DMS53 (cell line): Measurements from ENCODE around the gene LTF.

Experiments used
- DNase-seq: peaks from one replicate; lab custom pipeline; 2025; lab: John Stamatoyannopoulos, UW

LTF gene

DNA sequence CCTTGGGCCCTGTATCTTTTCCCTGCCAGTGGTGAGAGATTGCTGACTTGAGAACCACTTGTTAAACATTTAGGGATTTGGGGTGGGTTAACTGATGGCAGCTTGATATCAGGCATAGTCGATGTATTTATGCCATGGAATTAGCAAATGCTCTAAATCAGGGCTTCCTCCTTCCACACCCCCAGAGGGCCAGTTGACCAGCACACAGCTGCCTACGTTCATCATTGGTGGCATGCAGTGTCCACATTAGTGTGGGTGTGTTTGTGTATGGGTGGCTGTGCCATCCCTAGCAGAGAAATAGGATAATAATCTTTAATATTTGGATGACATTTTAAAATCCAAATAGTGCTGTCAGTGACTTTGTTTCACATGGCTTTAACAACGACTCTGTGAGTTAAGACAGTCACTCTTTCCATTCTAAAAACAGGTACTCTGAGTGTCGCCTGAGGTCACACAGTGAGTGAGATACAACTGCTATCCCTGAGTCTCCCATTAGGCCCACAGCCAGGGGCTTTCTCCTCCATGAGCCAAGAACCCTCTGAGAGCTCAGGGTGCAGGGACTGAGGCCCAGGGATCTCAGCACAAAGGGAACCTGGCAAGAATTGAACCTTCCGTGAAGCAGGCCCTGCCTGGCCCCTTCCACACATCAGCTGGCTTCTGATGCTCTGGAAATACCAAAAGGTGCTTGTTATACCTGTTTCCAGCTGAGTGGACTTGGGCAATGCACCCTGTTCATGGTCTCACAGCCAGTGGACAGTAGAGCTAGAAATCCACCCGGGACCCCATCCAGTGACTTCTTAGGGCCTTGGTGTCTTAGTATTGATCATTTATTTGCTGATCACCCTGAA is 4.3 kb upstream of the LTF start:
- DNase-seq, result no peak

GRCh38 chr3:46467562-46467961 is 2.9 kb upstream of the LTF start:
- DNase-seq, result no peak

DNA sequence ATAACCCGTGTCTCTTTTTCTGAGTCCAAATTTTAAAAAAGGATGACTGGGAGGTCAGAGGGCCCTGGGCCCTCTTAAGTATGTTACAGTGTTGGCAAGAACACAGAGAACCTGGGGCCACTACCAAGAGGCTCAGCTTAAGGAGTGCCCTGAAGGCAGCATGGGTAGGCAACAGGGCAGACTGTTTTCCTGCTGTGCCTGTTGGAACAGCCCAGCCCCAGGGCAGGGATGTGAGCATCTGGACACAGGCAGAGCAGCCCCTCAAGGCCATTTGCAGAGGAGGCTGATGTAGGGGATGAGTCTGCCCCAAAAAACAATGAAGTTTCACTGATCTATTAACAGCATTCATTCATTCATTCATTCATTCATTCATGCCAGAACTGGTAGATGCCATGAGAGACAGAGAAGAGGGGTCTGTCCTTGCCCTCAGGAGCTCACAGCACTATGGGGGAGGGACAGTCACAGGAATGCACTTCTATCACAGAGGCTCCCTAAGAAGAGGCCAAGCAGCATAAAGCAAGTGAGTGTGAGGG is 2.2 kb upstream of the LTF start:
- DNase-seq, result no peak

GRCh38 chr3:46466273-46466672 is 1.6 kb upstream of the LTF start:
- DNase-seq, result no peak

- DNase-seq, result no peak
Observed at GRCh38 chr3:46465196-46465520, 453 bp upstream of the LTF start.

DNA sequence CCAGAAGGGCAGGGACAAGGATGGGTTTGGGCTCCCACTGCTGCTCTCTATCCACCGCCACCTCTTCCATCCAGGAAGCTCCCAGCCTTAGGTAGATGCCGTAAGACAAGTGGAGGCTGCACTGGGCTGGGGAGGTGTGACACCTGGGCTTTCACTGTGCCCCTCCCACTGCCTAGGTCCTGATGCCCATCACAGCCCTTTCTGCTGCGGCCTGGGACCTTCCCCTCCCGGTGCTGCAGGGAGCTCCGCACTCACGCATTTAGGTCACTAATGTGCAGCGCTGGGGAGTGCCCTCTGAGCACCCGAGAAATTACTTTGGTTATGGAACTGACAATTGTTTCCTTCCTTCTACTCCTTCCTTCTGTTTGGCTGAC is 850 bp downstream of the LTF start:
- DNase-seq, result no peak

DNA sequence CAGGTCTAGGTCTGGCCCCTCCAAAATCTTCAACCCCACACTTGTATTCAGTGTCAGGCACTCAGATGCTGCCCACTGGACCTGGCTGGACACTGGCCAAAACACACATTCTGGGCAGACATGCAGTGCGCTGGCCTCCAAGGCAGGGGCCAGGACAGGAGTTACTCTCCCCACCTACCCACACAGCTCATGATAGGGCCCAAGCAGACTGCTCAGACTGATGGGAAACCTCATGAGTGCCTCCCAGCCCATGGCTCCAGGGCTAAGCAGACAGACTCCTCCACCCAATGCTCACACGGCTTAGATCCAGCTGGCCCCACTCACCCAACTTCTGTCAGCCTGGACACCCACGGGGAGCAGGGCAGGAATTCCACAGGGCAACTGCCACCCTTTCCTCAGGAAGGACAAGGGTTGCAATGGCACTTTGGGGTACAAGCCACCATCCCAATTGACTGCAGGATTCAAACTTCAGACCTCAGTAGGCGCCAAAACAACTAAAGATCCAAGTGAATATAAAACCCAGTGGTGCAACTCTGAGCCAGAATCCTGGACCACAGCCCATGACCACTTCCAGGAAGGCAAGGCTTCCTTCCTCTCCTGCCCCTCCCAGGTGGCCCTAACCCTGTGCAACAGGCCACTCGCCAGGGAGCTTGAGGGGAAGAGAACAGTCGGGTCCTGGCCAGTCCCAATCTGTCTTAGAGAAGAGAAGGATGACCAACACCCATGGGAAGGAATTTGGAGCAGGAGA is 1.4 kb downstream of the LTF start:
- no peak for DNase-seq

DNA sequence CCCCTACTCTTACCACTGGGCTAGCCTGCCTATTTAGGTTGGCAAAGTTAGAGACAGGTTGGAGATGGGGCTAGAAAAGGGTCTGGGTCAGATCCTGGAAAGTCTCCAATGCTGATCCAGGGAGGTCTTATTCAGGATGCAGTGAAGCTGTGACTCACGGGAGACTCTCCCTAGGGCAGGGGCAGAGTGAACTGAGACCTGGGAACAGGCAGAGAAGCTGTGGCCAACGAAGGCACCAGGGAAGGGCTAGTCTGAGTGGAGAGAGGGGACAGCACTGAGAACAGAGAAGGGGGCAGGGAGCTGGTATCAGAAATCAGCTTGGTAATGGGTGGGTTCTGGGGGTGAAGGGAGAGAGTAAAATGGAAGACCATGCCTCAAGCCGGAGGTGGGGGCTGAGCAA is 2.2 kb downstream of the LTF start:
- DNase-seq, result no peak

- no peak for DNase-seq
Observed at GRCh38 chr3:46462111-46462510, 2.6 kb downstream of the LTF start.

DNA sequence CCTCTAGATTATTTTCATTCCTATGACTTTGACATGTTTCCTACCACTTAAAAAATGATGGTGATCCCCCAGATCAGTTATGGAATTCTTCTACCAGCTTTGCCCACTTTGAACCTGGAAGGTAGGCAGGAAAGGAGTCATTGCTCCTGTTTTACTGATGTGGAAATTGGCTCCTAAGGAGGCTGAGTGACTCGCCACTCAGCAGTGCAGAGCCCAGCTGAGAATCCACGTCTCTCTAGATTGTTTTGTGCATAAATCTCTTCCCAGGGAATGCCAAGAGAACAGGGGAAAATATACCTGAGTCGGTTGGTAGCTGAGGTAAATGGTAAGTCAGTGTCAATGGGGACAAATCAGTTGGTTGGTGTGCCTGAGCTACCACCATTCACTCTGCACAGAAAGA is 4.7 kb downstream of the LTF start:
- no peak for DNase-seq

DNA sequence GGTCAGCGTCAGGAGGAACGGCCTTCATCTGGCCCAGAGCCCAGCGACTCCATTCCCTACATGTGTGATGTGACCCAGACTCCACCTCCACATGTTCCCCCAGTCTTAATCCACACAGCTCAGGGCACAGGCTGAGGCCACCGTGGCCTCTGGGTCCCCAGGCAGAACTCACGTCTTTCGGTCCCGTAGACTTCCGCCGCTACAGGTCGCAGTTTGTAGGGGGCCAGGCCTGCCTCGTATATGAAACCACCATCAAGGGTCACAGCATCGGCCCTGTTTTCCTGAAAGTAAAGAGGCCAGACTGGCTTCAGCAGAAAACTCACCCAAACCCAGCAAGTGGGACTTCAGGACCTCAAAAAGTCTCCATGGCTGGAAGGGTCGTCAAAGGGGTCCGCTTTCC is 8.6 kb downstream of the LTF start:
- no peak for DNase-seq

GRCh38 chr3:46455231-46456115 is 9.2 kb downstream of the LTF start:
- no peak for DNase-seq

DNA sequence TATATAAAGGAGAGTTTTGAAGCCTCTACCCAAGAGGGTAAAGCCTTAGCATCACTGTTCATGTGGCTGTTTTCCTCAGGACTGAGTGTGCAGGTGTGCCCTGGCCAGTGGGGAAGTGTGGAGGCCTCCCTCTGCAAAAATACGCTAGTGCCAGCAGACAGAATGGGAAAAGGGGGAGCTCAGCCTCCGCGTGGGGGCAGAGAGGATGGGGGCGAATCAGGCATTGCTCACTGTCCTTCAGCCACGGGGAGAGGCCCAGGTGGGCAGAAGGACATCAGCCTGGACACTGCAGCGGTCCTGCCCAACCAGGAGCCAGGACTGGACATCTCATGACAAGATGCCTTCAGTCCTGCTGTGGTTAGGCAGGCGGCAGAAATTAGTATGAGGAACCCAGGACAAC is 10.1 kb downstream of the LTF start:
- DNase-seq, result no peak

DNA sequence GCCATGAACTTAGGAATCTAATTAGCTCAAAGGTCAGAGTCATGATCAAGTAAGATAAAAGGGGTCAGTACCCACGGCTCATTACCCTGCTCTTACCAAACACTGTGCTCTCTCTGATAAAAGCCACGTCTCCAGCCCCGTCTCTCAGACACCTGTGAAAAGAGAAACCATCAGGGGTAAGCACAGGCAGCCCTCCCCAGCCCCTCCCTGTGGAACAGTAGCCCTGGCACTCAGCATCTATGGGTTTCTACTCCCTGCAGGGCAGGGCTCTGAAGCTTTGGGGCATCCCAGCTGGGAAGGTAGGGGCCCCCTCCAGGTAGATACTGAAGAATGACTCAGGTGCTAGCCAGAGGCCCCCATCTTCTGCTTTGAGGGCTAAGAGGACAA is 10.5 kb downstream of the LTF start:
- no peak for DNase-seq

- DNase-seq, result no peak
Observed at GRCh38 chr3:46453526-46454208, 11.0 kb downstream of the LTF start.

GRCh38 chr3:46449755-46450552 is 14.8 kb downstream of the LTF start:
- no peak for DNase-seq

- no peak for DNase-seq
Observed at GRCh38 chr3:46448721-46449120, 16.0 kb downstream of the LTF start.

DNA sequence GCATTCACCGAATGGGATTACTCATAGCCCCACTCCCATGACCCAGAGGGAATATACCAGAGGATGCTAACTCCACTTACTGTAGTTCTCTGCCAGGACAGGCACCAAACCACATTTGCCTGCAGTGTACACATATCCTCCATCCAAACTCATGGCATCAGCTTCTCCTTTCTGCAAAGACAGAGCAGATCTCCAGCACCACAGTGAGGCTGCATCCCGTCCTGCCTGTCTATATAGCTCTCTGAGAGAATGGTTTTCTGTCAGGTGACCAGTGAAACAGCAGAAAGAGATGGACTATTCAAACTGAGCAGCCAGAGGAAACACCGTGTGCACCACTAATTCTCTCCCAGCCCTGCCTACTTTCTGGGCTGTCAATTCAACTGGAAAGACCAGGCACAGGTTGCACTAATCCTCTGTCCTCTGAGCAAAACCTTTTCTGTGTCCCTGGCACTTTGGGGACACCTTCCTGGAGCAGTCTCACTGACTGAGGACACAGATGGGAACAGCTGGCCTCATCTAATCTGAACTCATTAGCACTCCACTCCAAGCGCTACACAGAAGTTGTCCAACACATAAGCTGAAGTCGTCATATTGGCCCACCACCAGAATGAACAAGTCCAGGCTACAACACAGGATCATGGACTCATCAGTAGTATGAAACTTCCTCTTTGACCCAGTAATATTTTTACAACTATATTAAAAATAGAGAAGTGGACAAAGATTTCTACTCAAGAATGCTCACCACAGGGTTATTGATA is 17.3 kb downstream of the LTF start:
- DNase-seq, result no peak

DNA sequence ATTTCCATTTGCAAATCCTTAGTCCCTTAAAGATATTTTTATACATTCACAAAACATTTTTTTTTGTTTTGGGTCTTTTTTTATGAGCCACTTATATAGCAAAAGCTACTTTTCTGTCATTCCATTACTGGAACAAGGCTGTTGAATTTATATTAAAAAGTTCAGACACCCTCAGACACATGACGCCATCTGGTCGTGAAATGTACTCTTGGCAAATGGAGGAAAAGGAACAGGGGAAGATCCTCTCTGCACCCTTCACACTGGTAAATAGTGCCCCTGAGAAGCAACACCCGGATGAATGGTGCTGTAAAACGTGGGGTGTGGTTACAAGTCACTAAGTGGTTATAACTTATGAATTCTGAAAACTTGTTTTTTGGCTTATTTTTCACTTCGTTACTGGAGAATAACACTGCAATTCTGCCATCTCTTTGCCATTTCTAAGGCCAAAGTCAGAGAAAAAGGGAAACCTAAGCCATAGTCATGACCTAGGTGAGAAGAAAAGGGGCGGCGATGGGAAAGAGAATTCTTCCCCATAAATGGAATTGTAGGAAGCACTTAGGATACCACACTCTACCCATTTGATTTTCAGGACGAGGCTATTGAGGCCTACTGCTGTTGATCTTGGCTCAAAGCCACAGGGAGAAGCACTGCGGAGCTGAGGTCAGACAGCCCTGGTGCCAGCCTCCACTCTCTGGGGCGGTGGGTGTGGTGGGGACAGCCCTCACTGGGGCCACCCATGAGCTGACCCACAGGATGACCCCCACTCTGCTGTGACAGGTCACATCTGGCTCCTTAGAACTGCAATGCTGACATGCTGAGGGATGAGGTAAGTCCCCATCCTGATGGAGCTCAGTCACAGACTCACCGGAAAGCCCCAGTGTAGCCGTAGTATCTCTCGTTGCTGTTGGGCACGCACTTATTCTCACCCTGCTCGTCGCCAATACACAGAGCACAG is 21.9 kb downstream of the LTF start:
- DNase-seq, result no peak
